ENCODE data around the gene DEFB118. TPM values are rescaled to one million over a fixed set of nuclear protein-coding genes. Genes with fewer than 3 reads are reported as not detected.

Gene DEFB118
- total and polyA plus RNA-seq, 2 experiments from 2014 or later = not detected

DNA sequence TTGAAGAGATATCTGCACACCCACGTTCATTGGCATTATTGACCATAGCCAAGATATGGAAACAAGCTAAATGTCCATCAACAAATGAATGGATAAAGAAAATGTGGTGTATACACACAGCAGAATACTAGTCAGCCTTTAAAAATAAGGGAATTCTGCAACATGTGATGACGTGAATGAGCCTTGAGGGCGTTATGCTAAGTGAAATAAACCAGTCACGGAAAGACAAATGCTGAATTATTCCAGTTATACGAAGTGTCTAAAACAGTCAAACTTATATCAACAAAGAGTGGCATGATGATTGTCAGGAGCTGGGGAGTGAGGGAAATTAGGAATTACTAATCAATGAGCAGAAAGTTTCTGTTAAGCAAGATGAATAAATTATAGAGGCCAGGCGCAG, 46.0 kb downstream of the DEFB118 start:
- no peaks in the 10 kb centered on the region for H4K20me1 ChIP-seq (replicated peaks; ENCODE audit: insufficient read depth)
- no peaks in the 10 kb centered on the region for H3K4me1 ChIP-seq (ENCODE audit: insufficient read depth)
- peaks cover 27% of the 10 kb centered on the region for H3K36me3 Mint-ChIP-seq (ENCODE audit: low read depth)
- no peak overlapping the region for H3K4me3 ChIP-seq
- H2AFZ ChIP-seq = no peak overlapping the region
- no peaks in the 10 kb centered on the region for H3F3A ChIP-seq (replicated peaks; ENCODE audit: low read depth)
- no peak overlapping the region for H3K27ac ChIP-seq (ENCODE audit: low read depth)
- no peak overlapping the region for H3K4me3 Mint-ChIP-seq
- H3K9me2 ChIP-seq (ENCODE audit: insufficient read depth) = peaks cover 7% of the 10 kb centered on the region; the same call in 1 of the 2 replicates
- no peaks in the 10 kb centered on the region for H3K27me3 ChIP-seq (ENCODE audit: insufficient read depth)
- H3K27me3 Mint-ChIP-seq (ENCODE audit: insufficient read depth, low read depth, poor library complexity) = peaks cover 4% of the 10 kb centered on the region
- TF ChIP-seq JUNB (IDR thresholded peaks at IDR 0.05; ENCODE audit: unreplicated experiment) = no peak
- TF ChIP-seq STAT1 (IDR thresholded peaks at IDR 0.05; ENCODE audit: unreplicated experiment) = no peak
- TF ChIP-seq, protein P1, sequence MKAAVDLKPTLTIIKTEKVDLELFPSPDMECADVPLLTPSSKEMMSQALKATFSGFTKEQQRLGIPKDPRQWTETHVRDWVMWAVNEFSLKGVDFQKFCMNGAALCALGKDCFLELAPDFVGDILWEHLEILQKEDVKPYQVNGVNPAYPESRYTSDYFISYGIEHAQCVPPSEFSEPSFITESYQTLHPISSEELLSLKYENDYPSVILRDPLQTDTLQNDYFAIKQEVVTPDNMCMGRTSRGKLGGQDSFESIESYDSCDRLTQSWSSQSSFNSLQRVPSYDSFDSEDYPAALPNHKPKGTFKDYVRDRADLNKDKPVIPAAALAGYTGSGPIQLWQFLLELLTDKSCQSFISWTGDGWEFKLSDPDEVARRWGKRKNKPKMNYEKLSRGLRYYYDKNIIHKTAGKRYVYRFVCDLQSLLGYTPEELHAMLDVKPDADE (IDR thresholded peaks at IDR 0.05) = no peak
- TF ChIP-seq, protein P2, sequence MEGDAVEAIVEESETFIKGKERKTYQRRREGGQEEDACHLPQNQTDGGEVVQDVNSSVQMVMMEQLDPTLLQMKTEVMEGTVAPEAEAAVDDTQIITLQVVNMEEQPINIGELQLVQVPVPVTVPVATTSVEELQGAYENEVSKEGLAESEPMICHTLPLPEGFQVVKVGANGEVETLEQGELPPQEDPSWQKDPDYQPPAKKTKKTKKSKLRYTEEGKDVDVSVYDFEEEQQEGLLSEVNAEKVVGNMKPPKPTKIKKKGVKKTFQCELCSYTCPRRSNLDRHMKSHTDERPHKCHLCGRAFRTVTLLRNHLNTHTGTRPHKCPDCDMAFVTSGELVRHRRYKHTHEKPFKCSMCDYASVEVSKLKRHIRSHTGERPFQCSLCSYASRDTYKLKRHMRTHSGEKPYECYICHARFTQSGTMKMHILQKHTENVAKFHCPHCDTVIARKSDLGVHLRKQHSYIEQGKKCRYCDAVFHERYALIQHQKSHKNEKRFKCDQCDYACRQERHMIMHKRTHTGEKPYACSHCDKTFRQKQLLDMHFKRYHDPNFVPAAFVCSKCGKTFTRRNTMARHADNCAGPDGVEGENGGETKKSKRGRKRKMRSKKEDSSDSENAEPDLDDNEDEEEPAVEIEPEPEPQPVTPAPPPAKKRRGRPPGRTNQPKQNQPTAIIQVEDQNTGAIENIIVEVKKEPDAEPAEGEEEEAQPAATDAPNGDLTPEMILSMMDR (conservative IDR thresholded peaks at IDR 0.05; ENCODE audit: low read depth in 2 of 2) = no peak
- no peak for TF ChIP-seq POLR2AphosphoS5 (IDR thresholded peaks at IDR 0.05; ENCODE audit: low read depth)
- TF ChIP-seq EZH2phosphoT487 (IDR thresholded peaks at IDR 0.05; ENCODE audit: unreplicated experiment) = no peak
- no peak for TF ChIP-seq EZH2 (IDR thresholded peaks at IDR 0.05; ENCODE audit: low read depth, unreplicated experiment)
- TF ChIP-seq ZNF114 (CRISPR knock-in tag; IDR thresholded peaks at IDR 0.05) = no peak
- TF ChIP-seq, protein P3, sequence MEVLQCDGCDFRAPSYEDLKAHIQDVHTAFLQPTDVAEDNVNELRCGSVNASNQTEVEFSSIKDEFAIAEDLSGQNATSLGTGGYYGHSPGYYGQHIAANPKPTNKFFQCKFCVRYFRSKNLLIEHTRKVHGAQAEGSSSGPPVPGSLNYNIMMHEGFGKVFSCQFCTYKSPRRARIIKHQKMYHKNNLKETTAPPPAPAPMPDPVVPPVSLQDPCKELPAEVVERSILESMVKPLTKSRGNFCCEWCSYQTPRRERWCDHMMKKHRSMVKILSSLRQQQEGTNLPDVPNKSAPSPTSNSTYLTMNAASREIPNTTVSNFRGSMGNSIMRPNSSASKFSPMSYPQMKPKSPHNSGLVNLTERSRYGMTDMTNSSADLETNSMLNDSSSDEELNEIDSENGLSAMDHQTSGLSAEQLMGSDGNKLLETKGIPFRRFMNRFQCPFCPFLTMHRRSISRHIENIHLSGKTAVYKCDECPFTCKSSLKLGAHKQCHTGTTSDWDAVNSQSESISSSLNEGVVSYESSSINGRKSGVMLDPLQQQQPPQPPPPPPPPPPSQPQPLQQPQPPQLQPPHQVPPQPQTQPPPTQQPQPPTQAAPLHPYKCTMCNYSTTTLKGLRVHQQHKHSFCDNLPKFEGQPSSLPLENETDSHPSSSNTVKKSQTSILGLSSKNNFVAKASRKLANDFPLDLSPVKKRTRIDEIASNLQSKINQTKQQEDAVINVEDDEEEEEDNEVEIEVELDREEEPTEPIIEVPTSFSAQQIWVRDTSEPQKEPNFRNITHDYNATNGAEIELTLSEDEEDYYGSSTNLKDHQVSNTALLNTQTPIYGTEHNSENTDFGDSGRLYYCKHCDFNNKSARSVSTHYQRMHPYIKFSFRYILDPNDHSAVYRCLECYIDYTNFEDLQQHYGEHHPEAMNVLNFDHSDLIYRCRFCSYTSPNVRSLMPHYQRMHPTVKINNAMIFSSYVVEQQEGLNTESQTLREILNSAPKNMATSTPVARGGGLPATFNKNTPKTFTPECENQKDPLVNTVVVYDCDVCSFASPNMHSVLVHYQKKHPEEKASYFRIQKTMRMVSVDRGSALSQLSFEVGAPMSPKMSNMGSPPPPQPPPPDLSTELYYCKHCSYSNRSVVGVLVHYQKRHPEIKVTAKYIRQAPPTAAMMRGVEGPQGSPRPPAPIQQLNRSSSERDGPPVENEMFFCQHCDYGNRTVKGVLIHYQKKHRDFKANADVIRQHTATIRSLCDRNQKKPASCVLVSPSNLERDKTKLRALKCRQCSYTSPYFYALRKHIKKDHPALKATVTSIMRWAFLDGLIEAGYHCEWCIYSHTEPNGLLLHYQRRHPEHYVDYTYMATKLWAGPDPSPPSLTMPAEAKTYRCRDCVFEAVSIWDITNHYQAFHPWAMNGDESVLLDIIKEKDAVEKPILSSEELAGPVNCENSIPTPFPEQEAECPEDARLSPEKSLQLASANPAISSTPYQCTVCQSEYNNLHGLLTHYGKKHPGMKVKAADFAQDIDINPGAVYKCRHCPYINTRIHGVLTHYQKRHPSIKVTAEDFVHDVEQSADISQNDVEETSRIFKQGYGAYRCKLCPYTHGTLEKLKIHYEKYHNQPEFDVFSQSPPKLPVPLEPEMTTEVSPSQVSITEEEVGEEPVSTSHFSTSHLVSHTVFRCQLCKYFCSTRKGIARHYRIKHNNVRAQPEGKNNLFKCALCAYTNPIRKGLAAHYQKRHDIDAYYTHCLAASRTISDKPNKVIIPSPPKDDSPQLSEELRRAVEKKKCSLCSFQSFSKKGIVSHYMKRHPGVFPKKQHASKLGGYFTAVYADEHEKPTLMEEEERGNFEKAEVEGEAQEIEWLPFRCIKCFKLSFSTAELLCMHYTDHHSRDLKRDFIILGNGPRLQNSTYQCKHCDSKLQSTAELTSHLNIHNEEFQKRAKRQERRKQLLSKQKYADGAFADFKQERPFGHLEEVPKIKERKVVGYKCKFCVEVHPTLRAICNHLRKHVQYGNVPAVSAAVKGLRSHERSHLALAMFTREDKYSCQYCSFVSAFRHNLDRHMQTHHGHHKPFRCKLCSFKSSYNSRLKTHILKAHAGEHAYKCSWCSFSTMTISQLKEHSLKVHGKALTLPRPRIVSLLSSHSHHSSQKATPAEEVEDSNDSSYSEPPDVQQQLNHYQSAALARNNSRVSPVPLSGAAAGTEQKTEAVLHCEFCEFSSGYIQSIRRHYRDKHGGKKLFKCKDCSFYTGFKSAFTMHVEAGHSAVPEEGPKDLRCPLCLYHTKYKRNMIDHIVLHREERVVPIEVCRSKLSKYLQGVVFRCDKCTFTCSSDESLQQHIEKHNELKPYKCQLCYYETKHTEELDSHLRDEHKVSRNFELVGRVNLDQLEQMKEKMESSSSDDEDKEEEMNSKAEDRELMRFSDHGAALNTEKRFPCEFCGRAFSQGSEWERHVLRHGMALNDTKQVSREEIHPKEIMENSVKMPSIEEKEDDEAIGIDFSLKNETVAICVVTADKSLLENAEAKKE (CRISPR knock-in tag; IDR thresholded peaks at IDR 0.05) = no peak
- no peak for TF ChIP-seq NANOG (IDR thresholded peaks at IDR 0.05; ENCODE audit: borderline replicate concordance)
- no peak for TF ChIP-seq ZNF331 (CRISPR knock-in tag; IDR thresholded peaks at IDR 0.05; ENCODE audit: low read depth)
- no peak for TF ChIP-seq CREB1 (CRISPR knock-in tag; IDR thresholded peaks at IDR 0.05; ENCODE audit: low read depth)
- TF ChIP-seq, protein P4, sequence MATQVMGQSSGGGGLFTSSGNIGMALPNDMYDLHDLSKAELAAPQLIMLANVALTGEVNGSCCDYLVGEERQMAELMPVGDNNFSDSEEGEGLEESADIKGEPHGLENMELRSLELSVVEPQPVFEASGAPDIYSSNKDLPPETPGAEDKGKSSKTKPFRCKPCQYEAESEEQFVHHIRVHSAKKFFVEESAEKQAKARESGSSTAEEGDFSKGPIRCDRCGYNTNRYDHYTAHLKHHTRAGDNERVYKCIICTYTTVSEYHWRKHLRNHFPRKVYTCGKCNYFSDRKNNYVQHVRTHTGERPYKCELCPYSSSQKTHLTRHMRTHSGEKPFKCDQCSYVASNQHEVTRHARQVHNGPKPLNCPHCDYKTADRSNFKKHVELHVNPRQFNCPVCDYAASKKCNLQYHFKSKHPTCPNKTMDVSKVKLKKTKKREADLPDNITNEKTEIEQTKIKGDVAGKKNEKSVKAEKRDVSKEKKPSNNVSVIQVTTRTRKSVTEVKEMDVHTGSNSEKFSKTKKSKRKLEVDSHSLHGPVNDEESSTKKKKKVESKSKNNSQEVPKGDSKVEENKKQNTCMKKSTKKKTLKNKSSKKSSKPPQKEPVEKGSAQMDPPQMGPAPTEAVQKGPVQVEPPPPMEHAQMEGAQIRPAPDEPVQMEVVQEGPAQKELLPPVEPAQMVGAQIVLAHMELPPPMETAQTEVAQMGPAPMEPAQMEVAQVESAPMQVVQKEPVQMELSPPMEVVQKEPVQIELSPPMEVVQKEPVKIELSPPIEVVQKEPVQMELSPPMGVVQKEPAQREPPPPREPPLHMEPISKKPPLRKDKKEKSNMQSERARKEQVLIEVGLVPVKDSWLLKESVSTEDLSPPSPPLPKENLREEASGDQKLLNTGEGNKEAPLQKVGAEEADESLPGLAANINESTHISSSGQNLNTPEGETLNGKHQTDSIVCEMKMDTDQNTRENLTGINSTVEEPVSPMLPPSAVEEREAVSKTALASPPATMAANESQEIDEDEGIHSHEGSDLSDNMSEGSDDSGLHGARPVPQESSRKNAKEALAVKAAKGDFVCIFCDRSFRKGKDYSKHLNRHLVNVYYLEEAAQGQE (IDR thresholded peaks at IDR 0.05; ENCODE audit: unreplicated experiment) = no peak
- H3K9me3 Mint-ChIP-seq = peaks cover 96% of the 10 kb centered on the region; the same call in 2 of the 3 replicates
- ATAC-seq = no peak
- DNase-seq (ENCODE audit: low spot score) = no peak
- no peak overlapping the region for H3K4me2 ChIP-seq
- no peaks in the 10 kb centered on the region for H3K79me2 ChIP-seq (replicated peaks; ENCODE audit: insufficient read depth)
- peaks cover 3% of the 10 kb centered on the region; the same call in 1 of the 2 replicates for H3K36me3 ChIP-seq (ENCODE audit: insufficient read depth)
- H3K27ac Mint-ChIP-seq = no peak overlapping the region
- H3K4me1 Mint-ChIP-seq = no peaks in the 10 kb centered on the region
